WERI-Rb-1 (cell line): Measurements from ENCODE around the gene TM4SF20.

ENCODE experiments used
- DNase-seq: peaks from one replicate; pipeline ENCODE4 v3.0.0-alpha.2; 2020
- H3K27ac ChIP-seq: fragments of 250-450 bp; sonication (Bioruptor Pico); 2 replicates; pipeline ENCODE4 v1.5.1; 2020; ENCODE audit warnings: mild to moderate bottlenecking, moderate library complexity
- H3K27me3 ChIP-seq: fragments of 250-450 bp; sonication (Bioruptor Pico); 2 replicates; pipeline ENCODE4 v1.5.1; 2021; ENCODE audit warnings: mild to moderate bottlenecking, low read depth, moderate library complexity; ENCODE audit not compliant: insufficient read depth, severe bottlenecking
- H3K36me3 ChIP-seq: fragments of 250-450 bp; sonication (Bioruptor Pico); 2 replicates; pipeline ENCODE4 v1.5.1; 2020; ENCODE audit warnings: mild to moderate bottlenecking, moderate library complexity
- H3K4me3 ChIP-seq: 2 replicates; pipeline ENCODE4 v1.5.1; 2011; ENCODE audit warnings: low read depth, mild to moderate bottlenecking, control low read depth, low read length
- H3K9me3 ChIP-seq: fragments of 250-450 bp; sonication (Bioruptor Pico); 2 replicates; pipeline ENCODE4 v1.5.1; 2021; ENCODE audit warnings: mild to moderate bottlenecking, moderate library complexity; ENCODE audit not compliant: severe bottlenecking
- CTCF ChIP-seq: IDR thresholded peaks from 2 replicates; pipeline ENCODE4 v1.5.1; 2011; ENCODE audit warnings: low read depth, mild to moderate bottlenecking, control low read depth, inconsistent platforms, low read length

TM4SF20 gene

GRCh38 chr2:227379095-227379494 lies at the start of gene TM4SF20:
TM4SF20 (minus strand) TSS chr2:227379306; CDS start chr2:227379268, 38 bp downstream.
- H3K9me3 ChIP-seq: no peaks in the 10 kb centered on the region
- H3K27me3 ChIP-seq: no peaks in the 10 kb centered on the region
- TF ChIP-seq CTCF: no peak
- DNase-seq: no peak
- no peak within 1 kb of the TSS for H3K27ac ChIP-seq
- H3K36me3 ChIP-seq: no peaks in the 10 kb centered on the region
- no peak within 1 kb of the TSS for H3K4me3 ChIP-seq

- DNase-seq: no peak
- H3K4me3 ChIP-seq: no peak overlapping the region
- H3K9me3 ChIP-seq: no peaks in the 10 kb centered on the region
- H3K27ac ChIP-seq: no peak overlapping the region
- no peaks in the 10 kb centered on the region for H3K27me3 ChIP-seq
- no peak for TF ChIP-seq CTCF
- H3K36me3 ChIP-seq: no peaks in the 10 kb centered on the region
Measured at GRCh38 chr2:227428731-227429285, 49.7 kb upstream of the TM4SF20 start.

DNA sequence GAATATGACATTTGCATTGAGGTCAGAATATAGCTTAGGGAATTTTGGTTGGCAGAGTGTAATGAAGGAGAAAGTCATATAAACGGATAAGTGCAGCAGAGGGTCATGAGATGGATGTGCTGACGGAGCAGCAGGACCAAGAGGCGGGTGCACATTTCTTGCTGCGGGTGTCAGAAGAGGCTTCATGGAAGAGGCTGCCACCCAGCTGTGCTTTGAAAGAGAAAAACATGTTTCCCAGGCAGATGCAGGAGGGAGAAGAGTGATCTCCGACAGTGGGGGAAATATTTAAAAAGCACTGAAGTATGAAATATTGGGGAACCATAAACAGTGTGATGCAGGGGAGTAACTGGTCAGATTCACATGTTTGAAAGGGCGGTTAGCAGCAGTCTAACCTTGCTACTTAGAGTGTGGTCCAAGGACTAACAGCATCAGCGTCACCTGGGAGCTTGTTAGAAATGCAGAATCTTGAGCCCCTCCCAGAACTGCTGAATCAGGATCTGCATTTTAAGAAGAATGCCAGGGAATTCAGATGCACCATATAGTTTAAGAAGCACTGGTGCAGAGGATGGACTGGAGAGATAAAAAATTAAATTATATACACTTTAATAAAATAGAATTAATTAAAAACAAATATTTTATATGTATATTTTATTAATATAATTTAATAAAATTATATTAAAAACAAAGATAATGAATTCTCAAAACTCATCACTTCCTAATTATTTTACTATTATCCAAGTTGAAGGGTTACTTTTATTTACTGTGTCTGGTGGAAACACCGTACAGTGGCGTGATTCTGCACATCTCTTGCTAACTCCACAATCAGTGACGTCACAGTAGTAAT lies 44.8 kb upstream of the TM4SF20 start:
- H3K9me3 ChIP-seq: no peaks in the 10 kb centered on the region
- H3K27ac ChIP-seq: no peak overlapping the region
- H3K36me3 ChIP-seq: no peaks in the 10 kb centered on the region
- no peak for DNase-seq
- no peak for TF ChIP-seq CTCF
- no peaks in the 10 kb centered on the region for H3K27me3 ChIP-seq
- H3K4me3 ChIP-seq: no peak overlapping the region

GRCh38 chr2:227420087-227421052 lies 41.3 kb upstream of the TM4SF20 start:
- no peak for TF ChIP-seq CTCF
- DNase-seq: no peak
- Histone ChIP-seq H3K9me3 (no peaks in the 10 kb centered on the region), H3K4me3 (no peak overlapping the region), H3K27me3 (no peaks in the 10 kb centered on the region), H3K27ac (no peak overlapping the region), H3K36me3 (no peaks in the 10 kb centered on the region)

DNA sequence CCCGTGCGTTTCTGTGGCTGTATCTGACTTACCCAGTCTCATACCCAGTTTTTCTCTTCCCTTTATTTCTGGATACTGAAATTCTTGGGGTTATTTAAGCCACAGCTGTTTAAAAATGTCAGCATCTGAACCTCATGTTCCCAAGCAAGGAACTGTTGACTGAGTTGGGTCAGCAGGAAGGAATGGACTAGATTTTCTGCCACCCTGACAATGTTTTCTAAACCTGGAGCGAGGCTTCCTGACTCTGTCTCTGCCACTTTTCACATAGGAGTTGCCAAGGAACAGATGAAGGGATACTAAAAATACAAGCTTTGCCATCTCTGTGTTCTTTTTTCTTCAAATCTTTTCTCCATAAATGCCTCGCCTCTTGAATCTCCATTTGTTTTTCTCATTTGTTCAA lies 37.6 kb upstream of the TM4SF20 start:
- no peak for DNase-seq
- Histone ChIP-seq H3K27me3 (no peaks in the 10 kb centered on the region), H3K36me3 (no peaks in the 10 kb centered on the region), H3K9me3 (no peaks in the 10 kb centered on the region), H3K4me3 (no peak overlapping the region), H3K27ac (no peak overlapping the region)
- TF ChIP-seq CTCF: no peak
